SK-N-SH (cell line): ENCODE measurements around the gene CALML3. TPM values are rescaled to one million over a fixed set of nuclear protein-coding genes. Genes with fewer than 3 reads are reported as not detected.

ENCODE experiments used
- CTCF ChIA-PET: fragments of 300-600, 350-600 bp; formaldehyde crosslinking; extraction: SDS; loops from one replicate; lab custom pipeline; 2021; lab: Yijun Ruan, JAX
- POLR2A ChIA-PET: fragments of 350-600 bp; sonication (Branson Sonifier 250); formaldehyde crosslinking; extraction: SDS; loops from one replicate; lab custom pipeline; 2020; ENCODE audit warnings: antibody characterized with exemption, inconsistent platforms; lab: Yijun Ruan, JAX
- DNase-seq: peaks from one replicate; pipeline ENCODE4 v3.0.0; 2012
- H2AFZ ChIP-seq: fragments of 200-600 bp; sonication (generic); 2 replicates; pipeline ENCODE4 v1.8.1; 2016; ENCODE audit warnings: antibody characterized with exemption, mild to moderate bottlenecking, low read depth
- H3F3A ChIP-seq: fragments of 200-600 bp; sonication (generic); replicated peaks from 2 replicates; pipeline ENCODE3; 2016; ENCODE audit warnings: antibody characterized with exemption, mild to moderate bottlenecking; ENCODE audit not compliant: insufficient read depth
- H3K27ac ChIP-seq, 2 experiments: fragments of 200-500 bp in 1 of 2; fragments of 200-600 bp in 1 of 2; sonication (Bioruptor generic) in 1 of 2; sonication (generic), shearing (Covaris generic) in 1 of 2; 2 replicates each; pipeline versions ENCODE4 v1.5.1 to v1.6.1; 2014 to 2016; ENCODE audit warnings: low read depth in 2 of 2, inconsistent platforms in 1 of 2, low read length in 1 of 2, mild to moderate bottlenecking in 1 of 2, mixed read lengths in 1 of 2
- H3K27me3 ChIP-seq: fragments of 200-600 bp; sonication (generic), shearing (Covaris generic); 2 replicates; pipeline ENCODE4 v1.6.1; 2016; ENCODE audit warnings: mixed run types; ENCODE audit not compliant: insufficient read depth
- H3K36me3 ChIP-seq, 2 experiments: fragments of 200-500 bp in 1 of 2; fragments of 200-600 bp in 1 of 2; sonication (Bioruptor generic) in 1 of 2; sonication (generic) in 1 of 2; replicated peaks in 1 of 2; 2 replicates each; pipeline versions ENCODE3 to v1.5.1; 2014 to 2016; ENCODE audit warnings: low read length in 1 of 2, mild to moderate bottlenecking in 1 of 2; ENCODE audit not compliant: insufficient read depth in 2 of 2, control insufficient read depth in 1 of 2
- H3K4me1 ChIP-seq, 2 experiments: fragments of 200-500 bp in 1 of 2; fragments of 200-600 bp in 1 of 2; sonication (Bioruptor generic) in 1 of 2; sonication (generic), shearing (Covaris generic) in 1 of 2; 2 replicates each; pipeline versions ENCODE4 v1.5.1 to v1.6.1; 2014 to 2016; ENCODE audit warnings: low read depth in 1 of 2, low read length in 1 of 2, mixed run types in 1 of 2; ENCODE audit not compliant: insufficient read depth in 2 of 2, control insufficient read depth in 1 of 2
- H3K4me2 ChIP-seq: fragments of 200-600 bp; sonication (generic), shearing (Covaris generic); 2 replicates; pipeline ENCODE4 v1.6.1; 2017; ENCODE audit warnings: mixed run types
- H3K4me3 ChIP-seq, 2 experiments: fragments of 200-500 bp in 1 of 2; fragments of 200-600 bp in 1 of 2; sonication (Bioruptor generic) in 1 of 2; sonication (generic), shearing (Covaris generic) in 1 of 2; 2 replicates each; pipeline versions ENCODE4 v1.5.1 to v1.8.1; 2014 to 2016; ENCODE audit warnings: low read depth in 2 of 2, inconsistent platforms in 1 of 2, low read length in 1 of 2, mild to moderate bottlenecking in 1 of 2, mixed read lengths in 1 of 2, moderate library complexity in 1 of 2
- H3K79me2 ChIP-seq: fragments of 200-600 bp; sonication (generic); 2 replicates; pipeline ENCODE4 v1.8.1; 2017; ENCODE audit warnings: mild to moderate bottlenecking; ENCODE audit not compliant: insufficient read depth
- H3K9ac ChIP-seq: fragments of 200-600 bp; sonication (generic); 2 replicates; pipeline ENCODE4 v1.6.1; 2017; ENCODE audit warnings: mixed run types
- H3K9me2 ChIP-seq: fragments of 200-600 bp; sonication (generic); 2 replicates; pipeline ENCODE4 v1.6.1; 2017; ENCODE audit warnings: mixed run types
- H3K9me3 ChIP-seq: fragments of 200-600 bp; sonication (generic); 2 replicates; pipeline ENCODE4 v1.6.1; 2017; ENCODE audit warnings: mixed run types, mild to moderate bottlenecking, moderate library complexity
- H4K20me1 ChIP-seq: fragments of 200-600 bp; sonication (generic); 2 replicates; pipeline ENCODE4 v1.6.1; 2017; ENCODE audit warnings: mild to moderate bottlenecking, mixed run types; ENCODE audit not compliant: insufficient read depth
- CHD2 ChIP-seq: fragments of 150-350 bp; IDR thresholded peaks from 2 replicates; pipeline ENCODE4 v1.6.1; 2018; ENCODE audit warnings: low read length; ENCODE audit not compliant: partially characterized antibody
- CTCF ChIP-seq: fragments of 200-600 bp; sonication (generic); IDR thresholded peaks from 2 replicates; pipeline ENCODE4 v1.6.1; 2017; ENCODE audit warnings: antibody characterized with exemption, mild to moderate bottlenecking, moderate library complexity
- ELF1 ChIP-seq: IDR thresholded peaks from 2 replicates; pipeline ENCODE4 v1.4.0; 2012
- FOSL2 ChIP-seq: IDR thresholded peaks from 2 replicates; pipeline ENCODE4 v1.4.0; 2012; ENCODE audit warnings: low read depth, mild to moderate bottlenecking, moderate library complexity, borderline replicate concordance
- FOXJ3 ChIP-seq: sonication (generic); formaldehyde crosslinking; IDR thresholded peaks from 2 replicates; pipeline ENCODE4 v1.5.1; 2020; ENCODE audit warnings: mild to moderate bottlenecking, missing genetic modification reagents
- FOXM1 ChIP-seq: IDR thresholded peaks from 2 replicates; pipeline ENCODE4 v1.4.0; 2012; ENCODE audit warnings: low read depth, mild to moderate bottlenecking
- GABPA ChIP-seq: IDR thresholded peaks from 2 replicates; pipeline ENCODE4 v1.4.0; 2012; ENCODE audit warnings: low read depth, mild to moderate bottlenecking
- GATA2 ChIP-seq: sonication (generic); formaldehyde crosslinking; IDR thresholded peaks from 2 replicates; pipeline ENCODE4 v1.5.0; 2020; ENCODE audit warnings: mild to moderate bottlenecking, missing genetic modification reagents
- IRF3 ChIP-seq: fragments of 150-350 bp; IDR thresholded peaks from 2 replicates; pipeline ENCODE4 v1.6.1; 2016; ENCODE audit warnings: mild to moderate bottlenecking, low read depth, low read length
- JUND ChIP-seq: IDR thresholded peaks from 2 replicates; pipeline ENCODE4 v1.4.0; 2012
- MXI1 ChIP-seq: IDR thresholded peaks from 2 replicates; pipeline ENCODE4 v1.6.1; 2012; ENCODE audit warnings: mild to moderate bottlenecking, low read depth, low read length, improper control_type of control experiment
- NFIC ChIP-seq: IDR thresholded peaks from 2 replicates; pipeline ENCODE4 v1.4.0; 2012; ENCODE audit warnings: borderline replicate concordance
- PBX3 ChIP-seq: IDR thresholded peaks from 2 replicates; pipeline ENCODE4; 2012
- POLR2AphosphoS5 ChIP-seq: IDR thresholded peaks from 2 replicates; pipeline ENCODE4 v1.6.1; 2012; ENCODE audit warnings: low read depth, low read length
- RCOR1 ChIP-seq: fragments of 150-350 bp; IDR thresholded peaks from 2 replicates; pipeline ENCODE4 v1.6.1; 2017; ENCODE audit warnings: antibody characterized with exemption, low read length
- SIN3A ChIP-seq: IDR thresholded peaks from 2 replicates; pipeline ENCODE4 v1.6.1; 2012; ENCODE audit warnings: low read depth, mild to moderate bottlenecking, low read length, moderate library complexity, borderline replicate concordance
- SMC3 ChIP-seq: IDR thresholded peaks from 2 replicates; pipeline ENCODE4 v1.6.1; 2012; ENCODE audit warnings: low read depth, low read length, improper control_type of control experiment
- USF1 ChIP-seq: IDR thresholded peaks from 2 replicates; pipeline ENCODE4 v1.4.0; 2012; ENCODE audit warnings: low read depth, borderline replicate concordance
- USF2 ChIP-seq: fragments of 150-350 bp; IDR thresholded peaks from 2 replicates; pipeline ENCODE4 v1.6.1; 2017; ENCODE audit warnings: antibody characterized with exemption, low read length, low read depth, borderline replicate concordance
- WGBS: methylation state at CpG from one replicate; pipeline ENCODE4 v1.1.6; 2017; ENCODE audit warnings: low lambda C conversion rate; 5-methylcytosine and 5-hydroxymethylcytosine counted together
- polyA plus RNA-seq, 3 experiments: library from polyadenylated mRNA; depleted of rRNA; stranded (reverse); fragments of >200 nt; gene quantifications; 2 replicates each; pipeline ENCODE4 v1.2.3, GENCODE V29; 2012

The CALML3 gene
- polyA plus RNA-seq, 1 of the 3 experiments (the other 2 are of a cell fraction): not detected

GRCh38 chr10:5490032-5490431 is 34.7 kb upstream of the CALML3 start:
- Histone ChIP-seq H4K20me1 (no peaks in the 10 kb centered on the region), H3K27me3 (no peaks in the 10 kb centered on the region), H2AFZ (no peak overlapping the region), H3K9ac (no peak overlapping the region), H3K4me1 (no peaks in the 10 kb centered on the region), H3K9me2 (no peaks in the 10 kb centered on the region), H3K9me3 (no peaks in the 10 kb centered on the region), H3F3A (no peaks in the 10 kb centered on the region)
- POLR2A ChIA-PET: no interaction called here
- CTCF ChIA-PET: interaction anchor here (1.2 kb wide), 1 partner anchor 133 kb away, joined by 3 read pairs; no protein-coding TSS in a partner anchor
- WGBS: 83% methylated on average over 4 of the region's 4 CpGs
- TF ChIP-seq RCOR1 (no peak), ELF1 (no peak), POLR2AphosphoS5 (no peak), USF1 (no peak), MXI1 (no peak), GABPA (no peak), SMC3 (no peak), PBX3 (no peak), FOXM1 (no peak), JUND (no peak), NFIC (no peak), FOSL2 (no peak), SIN3A (no peak), GATA2 (CRISPR knock-in tag) (no peak), FOXJ3 (CRISPR knock-in tag) (no peak), IRF3 (no peak), CHD2 (no peak), USF2 (no peak), CTCF (no peak)
- TF ChIP-seq, all 33 proteins: peak for 0
- no peak overlapping the region for H3K27ac ChIP-seq
- H3K4me2 ChIP-seq: no peak overlapping the region
- no peak overlapping the region for H3K4me3 ChIP-seq
- H3K36me3 ChIP-seq: no peaks in the 10 kb centered on the region
- no peak for DNase-seq
- no peaks in the 10 kb centered on the region for H3K79me2 ChIP-seq
